Smooth muscle cell (in vitro differentiated cells): ENCODE results near the gene DNAAF6. TPM values are rescaled to one million over a fixed set of nuclear protein-coding genes. Genes with fewer than 3 reads are reported as not detected.
"Not testable (repeated sequence)": the region's sequence is repeated elsewhere in the genome, so short reads cannot be mapped to it uniquely, and the experiment has no call there.

Source experiments
- DNase-seq: peaks from one replicate; lab custom pipeline; 2025; ENCODE audit not compliant: unreplicated experiment; lab: John Stamatoyannopoulos, UW
- H2AFZ ChIP-seq: fragments of 200-600 bp; sonication (generic); 2 replicates; pipeline ENCODE4 v1.6.0; 2016; ENCODE audit warnings: antibody characterized with exemption, low read depth, mild to moderate bottlenecking
- H3F3A ChIP-seq: fragments of 200-600 bp; sonication (generic); 2 replicates; pipeline ENCODE4 v1.6.0; 2017; ENCODE audit warnings: antibody characterized with exemption, low read depth
- H3K27ac ChIP-seq: fragments of 200-600 bp; sonication (generic); 2 replicates; pipeline ENCODE4 v1.5.1; 2016; ENCODE audit warnings: low read depth, mild to moderate bottlenecking
- H3K27me3 ChIP-seq: fragments of 200-600 bp; sonication (generic); 2 replicates; pipeline ENCODE4 v1.6.1; 2016; ENCODE audit warnings: low read depth, mild to moderate bottlenecking
- H3K36me3 ChIP-seq: fragments of 200-600 bp; sonication (generic); 2 replicates; pipeline ENCODE4 v1.5.1; 2016; ENCODE audit warnings: low read depth
- H3K4me1 ChIP-seq: fragments of 200-600 bp; sonication (generic); 2 replicates; pipeline ENCODE4 v1.5.1; 2016; ENCODE audit warnings: low read depth
- H3K4me2 ChIP-seq: fragments of 200-600 bp; sonication (generic); 2 replicates; pipeline ENCODE4 v1.6.0; 2016; ENCODE audit warnings: mild to moderate bottlenecking
- H3K4me3 ChIP-seq: fragments of 200-600 bp; sonication (generic); 2 replicates; pipeline ENCODE4 v1.5.1; 2016; ENCODE audit warnings: mild to moderate bottlenecking
- H3K79me2 ChIP-seq: fragments of 200-600 bp; sonication (generic); 2 replicates; pipeline ENCODE4 v1.6.0; 2016; ENCODE audit warnings: low read depth, mild to moderate bottlenecking
- H3K9ac ChIP-seq: fragments of 200-600 bp; sonication (generic); 2 replicates; pipeline ENCODE4 v1.6.0; 2016; ENCODE audit warnings: low read depth
- H3K9me3 ChIP-seq: fragments of 200-600 bp; sonication (generic); replicated peaks from 2 replicates; pipeline ENCODE4 v1.5.1; 2016; ENCODE audit warnings: low read depth
- H4K20me1 ChIP-seq: fragments of 200-600 bp; sonication (generic); 2 replicates; pipeline ENCODE4 v1.6.0; 2016; ENCODE audit warnings: low read depth
- WGBS: methylation state at CpG from one replicate; pipeline ENCODE4 v1.1.7; 2016; ENCODE audit warnings: low lambda C conversion rate; 5-methylcytosine and 5-hydroxymethylcytosine counted together
- polyA plus RNA-seq: library from polyadenylated mRNA; unstranded; fragments of >200 nt; fragmentation: Nextera tagmentation; extraction: Ambion mirVana; gene quantifications from 2 replicates; pipeline ENCODE4 v1.2.1, GENCODE V29; 2016
- total RNA-seq: library from RNA; depleted of rRNA; stranded (reverse); fragments of >200 nt; gene quantifications from 2 replicates; pipeline ENCODE4 v1.2.3, GENCODE V29; 2014
- TF ChIP-seq, protein P1 (sequence below): fragments of 200-600 bp; sonication (generic); IDR thresholded peaks from 2 replicates; pipeline ENCODE4 v1.5.1; 2017; ENCODE audit warnings: borderline replicate concordance, mild to moderate bottlenecking, antibody characterized with exemption; ENCODE audit not compliant: insufficient read depth, poor library complexity, severe bottlenecking

The DNAAF6 gene
- total and polyA plus RNA-seq, 2 experiments from 2014 or later = not detected

DNA sequence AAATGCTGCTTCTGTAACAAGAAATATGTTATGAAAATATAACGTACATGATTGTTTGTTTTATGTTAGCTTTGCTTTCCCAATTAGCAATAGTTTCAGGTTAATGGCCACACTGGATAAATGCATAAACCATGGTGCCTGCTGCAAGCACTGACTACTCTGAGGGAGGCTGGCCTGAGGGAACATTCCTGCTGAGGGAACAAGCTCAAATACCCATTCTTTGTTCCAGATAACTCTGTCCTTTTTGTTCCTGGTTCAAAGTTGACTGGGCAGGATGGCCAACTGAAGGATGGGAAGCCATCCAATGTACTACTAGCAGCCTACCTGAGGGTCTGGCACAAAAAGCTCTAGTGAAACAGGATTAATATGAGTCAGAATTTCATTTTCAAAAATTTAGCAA, 37.7 kb upstream of the DNAAF6 start:
- Histone ChIP-seq H3K27ac (no peak overlapping the region), H3K4me1 (no peaks in the 10 kb centered on the region), H4K20me1 (no peaks in the 10 kb centered on the region), H3K79me2 (no peaks in the 10 kb centered on the region), H3K27me3 (no peaks in the 10 kb centered on the region), H3K36me3 (no peaks in the 10 kb centered on the region), H3K9ac (no peak overlapping the region), H2AFZ (no peak overlapping the region), H3K9me3 (no peaks in the 10 kb centered on the region), H3K4me2 (no peak overlapping the region), H3F3A (no peaks in the 10 kb centered on the region), H3K4me3 (no peak overlapping the region)
- 85% methylated on average over 1 of the region's 1 CpG for WGBS
- no peak for DNase-seq
- TF ChIP-seq, protein P1, sequence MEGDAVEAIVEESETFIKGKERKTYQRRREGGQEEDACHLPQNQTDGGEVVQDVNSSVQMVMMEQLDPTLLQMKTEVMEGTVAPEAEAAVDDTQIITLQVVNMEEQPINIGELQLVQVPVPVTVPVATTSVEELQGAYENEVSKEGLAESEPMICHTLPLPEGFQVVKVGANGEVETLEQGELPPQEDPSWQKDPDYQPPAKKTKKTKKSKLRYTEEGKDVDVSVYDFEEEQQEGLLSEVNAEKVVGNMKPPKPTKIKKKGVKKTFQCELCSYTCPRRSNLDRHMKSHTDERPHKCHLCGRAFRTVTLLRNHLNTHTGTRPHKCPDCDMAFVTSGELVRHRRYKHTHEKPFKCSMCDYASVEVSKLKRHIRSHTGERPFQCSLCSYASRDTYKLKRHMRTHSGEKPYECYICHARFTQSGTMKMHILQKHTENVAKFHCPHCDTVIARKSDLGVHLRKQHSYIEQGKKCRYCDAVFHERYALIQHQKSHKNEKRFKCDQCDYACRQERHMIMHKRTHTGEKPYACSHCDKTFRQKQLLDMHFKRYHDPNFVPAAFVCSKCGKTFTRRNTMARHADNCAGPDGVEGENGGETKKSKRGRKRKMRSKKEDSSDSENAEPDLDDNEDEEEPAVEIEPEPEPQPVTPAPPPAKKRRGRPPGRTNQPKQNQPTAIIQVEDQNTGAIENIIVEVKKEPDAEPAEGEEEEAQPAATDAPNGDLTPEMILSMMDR = no peak

- Histone ChIP-seq H3K27ac (no peak overlapping the region), H3K4me2 (no peak overlapping the region), H3F3A (no peaks in the 10 kb centered on the region), H3K4me3 (no peak overlapping the region), H3K36me3 (no peaks in the 10 kb centered on the region), H3K27me3 (no peaks in the 10 kb centered on the region), H3K9ac (no peak overlapping the region), H2AFZ (no peak overlapping the region), H3K79me2 (no peaks in the 10 kb centered on the region), H4K20me1 (no peaks in the 10 kb centered on the region), H3K4me1 (no peaks in the 10 kb centered on the region), H3K9me3 (no peaks in the 10 kb centered on the region)
- TF ChIP-seq, protein P1 = no peak
- DNase-seq = no peak
Measured at GRCh38 chrX:107171369-107172102, 34.9 kb upstream of the DNAAF6 start.

DNA sequence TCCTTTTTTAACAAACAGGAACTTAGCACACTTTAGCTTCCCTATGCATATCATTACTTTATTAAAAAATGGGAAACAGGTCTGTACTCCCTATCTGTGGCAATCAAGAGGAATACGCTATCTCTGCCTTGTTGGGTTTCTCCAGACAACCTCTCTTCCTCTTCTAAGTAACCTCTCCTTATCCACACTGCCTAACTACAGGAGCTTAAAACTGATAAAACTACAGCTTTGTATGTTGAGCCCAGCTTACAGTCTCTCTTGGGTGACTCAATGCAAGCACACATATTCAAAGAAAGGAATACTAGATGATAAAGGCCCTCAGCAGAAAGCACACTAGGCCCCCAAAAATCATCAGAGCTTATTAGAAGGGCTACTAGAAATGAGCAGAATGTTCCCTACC, 9.1 kb upstream of the DNAAF6 start:
- no peaks in the 10 kb centered on the region for H3F3A ChIP-seq
- no peak for DNase-seq
- 90% methylated on average over 1 of the region's 1 CpG for WGBS

DNA sequence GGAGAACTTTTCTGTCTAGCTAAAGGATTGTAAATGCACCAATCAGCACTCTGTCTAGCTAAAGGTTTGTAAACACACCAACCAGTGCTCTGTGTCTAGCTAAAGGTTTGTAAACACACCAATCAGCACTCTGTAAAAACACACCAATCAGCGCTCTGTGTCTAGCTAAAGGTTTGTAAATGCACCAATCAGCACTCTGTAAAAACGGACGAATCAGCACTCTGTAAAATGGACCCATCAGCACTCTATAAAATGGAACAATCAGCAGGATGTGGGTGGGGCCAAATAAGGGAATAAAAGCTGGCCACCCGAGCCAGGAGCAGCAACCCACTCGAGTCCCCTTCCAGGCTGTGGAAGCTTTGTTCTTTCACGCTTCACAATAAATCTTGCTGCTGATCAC, 8.3 kb upstream of the DNAAF6 start:
- not testable (repeated sequence) for H3K9me3 ChIP-seq, H3K36me3 ChIP-seq, H2AFZ ChIP-seq, H3K79me2 ChIP-seq, H4K20me1 ChIP-seq, H3K4me1 ChIP-seq, H3K27ac ChIP-seq, H3K4me2 ChIP-seq, DNase-seq, H3K9ac ChIP-seq, H3F3A ChIP-seq, H3K27me3 ChIP-seq, H3K4me3 ChIP-seq
- 85% methylated on average over 6 of the region's 6 CpGs for WGBS

More for the DNA sequence above, 9.1 kb upstream of the DNAAF6 start:
- no peak overlapping the region for H3K9ac ChIP-seq
- TF ChIP-seq, protein P1 = no peak
- no peaks in the 10 kb centered on the region for H3K4me1 ChIP-seq
- H3K27me3 ChIP-seq = no peaks in the 10 kb centered on the region
- H2AFZ ChIP-seq = no peak overlapping the region
- H3K4me2 ChIP-seq = no peak overlapping the region
- H3K4me3 ChIP-seq = no peak overlapping the region
- no peaks in the 10 kb centered on the region for H3K36me3 ChIP-seq
- H3K79me2 ChIP-seq = no peaks in the 10 kb centered on the region
- no peaks in the 10 kb centered on the region for H4K20me1 ChIP-seq
- H3K9me3 ChIP-seq = no peaks in the 10 kb centered on the region
- no peak overlapping the region for H3K27ac ChIP-seq
